ENCODE measurements around the gene FIGNL2. TPM values are rescaled to one million over a fixed set of nuclear protein-coding genes. Genes with fewer than 3 reads are reported as not detected.

Gene FIGNL2
- total RNA-seq, 1 donor from 2014 or later, result 0.30 TPM

DNA sequence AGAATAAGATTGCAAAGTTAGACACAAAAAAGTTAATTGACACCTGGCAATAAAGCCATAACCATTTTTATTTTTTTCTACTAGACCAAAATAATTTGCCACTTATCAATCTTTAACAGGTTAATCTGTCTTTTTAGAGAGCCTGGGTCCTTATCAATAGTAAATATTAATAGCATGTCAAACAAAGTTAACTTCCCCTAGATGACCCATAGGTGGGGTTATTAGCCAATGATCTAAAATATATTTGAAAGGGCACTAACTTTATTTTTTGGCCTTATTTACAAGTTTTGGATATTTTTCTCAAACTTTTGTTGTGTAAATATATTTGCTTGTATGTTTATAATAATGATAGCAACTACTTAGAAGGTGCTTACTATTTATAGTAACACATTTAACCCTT lies 43.3 kb upstream of the FIGNL2 start:
- TF ChIP-seq, protein P1, sequence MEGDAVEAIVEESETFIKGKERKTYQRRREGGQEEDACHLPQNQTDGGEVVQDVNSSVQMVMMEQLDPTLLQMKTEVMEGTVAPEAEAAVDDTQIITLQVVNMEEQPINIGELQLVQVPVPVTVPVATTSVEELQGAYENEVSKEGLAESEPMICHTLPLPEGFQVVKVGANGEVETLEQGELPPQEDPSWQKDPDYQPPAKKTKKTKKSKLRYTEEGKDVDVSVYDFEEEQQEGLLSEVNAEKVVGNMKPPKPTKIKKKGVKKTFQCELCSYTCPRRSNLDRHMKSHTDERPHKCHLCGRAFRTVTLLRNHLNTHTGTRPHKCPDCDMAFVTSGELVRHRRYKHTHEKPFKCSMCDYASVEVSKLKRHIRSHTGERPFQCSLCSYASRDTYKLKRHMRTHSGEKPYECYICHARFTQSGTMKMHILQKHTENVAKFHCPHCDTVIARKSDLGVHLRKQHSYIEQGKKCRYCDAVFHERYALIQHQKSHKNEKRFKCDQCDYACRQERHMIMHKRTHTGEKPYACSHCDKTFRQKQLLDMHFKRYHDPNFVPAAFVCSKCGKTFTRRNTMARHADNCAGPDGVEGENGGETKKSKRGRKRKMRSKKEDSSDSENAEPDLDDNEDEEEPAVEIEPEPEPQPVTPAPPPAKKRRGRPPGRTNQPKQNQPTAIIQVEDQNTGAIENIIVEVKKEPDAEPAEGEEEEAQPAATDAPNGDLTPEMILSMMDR (IDR thresholded peaks at IDR 0.05), result peak; percentile 75

GRCh38 chr12:51890511-51891171 lies 42.1 kb upstream of the FIGNL2 start:
- no peak overlapping the region for H3K4me3 Mint-ChIP-seq (ENCODE audit: unreplicated experiment)
- H3K9me3 Mint-ChIP-seq (ENCODE audit: low read depth), result no peaks in the 10 kb centered on the region
- H3K4me1 Mint-ChIP-seq (ENCODE audit: low read depth), result peaks cover 8% of the 10 kb centered on the region
- peak; percentile 89 for DNase-seq (ENCODE audit: low spot score)
- no peak overlapping the region for H3K27ac Mint-ChIP-seq (ENCODE audit: unreplicated experiment)
- TF ChIP-seq, protein P1 (IDR thresholded peaks at IDR 0.05), result no peak
- no peaks in the 10 kb centered on the region for H3K36me3 Mint-ChIP-seq (ENCODE audit: low read depth)
- H3K27me3 Mint-ChIP-seq (ENCODE audit: low read depth), result no peaks in the 10 kb centered on the region

More for the DNA sequence above, 43.3 kb upstream of the FIGNL2 start:
- H3K36me3 Mint-ChIP-seq (ENCODE audit: low read depth), result no peaks in the 10 kb centered on the region
- no peak overlapping the region for H3K27ac Mint-ChIP-seq (ENCODE audit: unreplicated experiment)
- peaks cover 5% of the 10 kb centered on the region for H3K4me1 Mint-ChIP-seq (ENCODE audit: low read depth)
- no peak for DNase-seq (ENCODE audit: low spot score)
- H3K4me3 Mint-ChIP-seq (ENCODE audit: unreplicated experiment), result no peak overlapping the region
- H3K27me3 Mint-ChIP-seq (ENCODE audit: low read depth), result no peaks in the 10 kb centered on the region
- H3K9me3 Mint-ChIP-seq (ENCODE audit: low read depth), result no peaks in the 10 kb centered on the region

GRCh38 chr12:51890133-51890464 lies 41.6 kb upstream of the FIGNL2 start:
- Mint-ChIP-seq H3K9me3 (ENCODE audit: low read depth) (no peaks in the 10 kb centered on the region), H3K36me3 (ENCODE audit: low read depth) (no peaks in the 10 kb centered on the region), H3K27ac (ENCODE audit: unreplicated experiment) (no peak overlapping the region), H3K27me3 (ENCODE audit: low read depth) (no peaks in the 10 kb centered on the region), H3K4me1 (ENCODE audit: low read depth) (peaks cover 10% of the 10 kb centered on the region), H3K4me3 (ENCODE audit: unreplicated experiment) (no peak overlapping the region)
- TF ChIP-seq, protein P1 (IDR thresholded peaks at IDR 0.05), result peak; percentile 6
- DNase-seq (ENCODE audit: low spot score), result peak; percentile 56

- DNase-seq (ENCODE audit: low spot score), result peak; percentile 36
- Mint-ChIP-seq H3K27ac (ENCODE audit: unreplicated experiment) (no peak overlapping the region), H3K4me3 (ENCODE audit: unreplicated experiment) (no peak overlapping the region), H3K9me3 (ENCODE audit: low read depth) (no peaks in the 10 kb centered on the region), H3K27me3 (ENCODE audit: low read depth) (no peaks in the 10 kb centered on the region), H3K4me1 (ENCODE audit: low read depth) (peaks cover 10% of the 10 kb centered on the region), H3K36me3 (ENCODE audit: low read depth) (peaks cover 1% of the 10 kb centered on the region)
- TF ChIP-seq, protein P1 (IDR thresholded peaks at IDR 0.05), result peak; percentile 42
Measured at GRCh38 chr12:51889216-51890132, 41.0 kb upstream of the FIGNL2 start.
